Measurements from ENCODE around the gene GRIA4. TPM values are rescaled to one million over a fixed set of nuclear protein-coding genes. Genes with fewer than 3 reads are reported as not detected.

GRIA4 gene
- total RNA-seq, 4 donors from 2014 or later, result not detected

- no peak for TF ChIP-seq CTCF (IDR thresholded peaks at IDR 0.05)
- DNase-seq (ENCODE audit: low spot score), result no peak
- no peak for ATAC-seq (ENCODE audit: low FRiP score)
Measured at GRCh38 chr11:105881027-105881426, 271.2 kb downstream of the GRIA4 start.

GRCh38 chr11:105884436-105884835, 274.6 kb downstream of the GRIA4 start:
- ATAC-seq (ENCODE audit: low FRiP score), result no peak
- no peak for TF ChIP-seq CTCF (IDR thresholded peaks at IDR 0.05)
- DNase-seq (ENCODE audit: low spot score), result no peak

DNA sequence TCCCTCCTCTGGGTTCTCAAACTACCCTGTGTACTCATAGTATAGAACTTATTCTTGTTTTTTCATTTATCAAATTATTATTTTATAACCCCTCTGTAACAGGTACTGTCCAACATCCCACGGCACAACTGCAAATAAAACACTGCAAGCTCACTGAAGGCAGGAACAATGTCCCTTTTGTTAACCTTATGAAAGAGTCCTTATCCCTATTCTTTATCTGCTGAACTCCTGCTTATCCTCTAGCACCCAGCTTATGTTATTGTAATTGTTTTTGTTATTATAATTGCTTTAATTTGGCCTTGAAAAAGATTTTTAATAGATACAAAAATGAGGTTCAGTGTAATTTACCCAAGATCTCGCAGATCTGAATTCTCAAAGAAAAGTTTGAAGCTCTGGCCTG, 281.8 kb downstream of the GRIA4 start:
- TF ChIP-seq CTCF (IDR thresholded peaks at IDR 0.05), result no peak
- DNase-seq (ENCODE audit: low spot score), result no peak
- ATAC-seq (ENCODE audit: low FRiP score), result no peak

- no peak for TF ChIP-seq CTCF (IDR thresholded peaks at IDR 0.05)
- DNase-seq (ENCODE audit: low spot score), result no peak
- ATAC-seq (ENCODE audit: low FRiP score), result no peak
Measured at GRCh38 chr11:105897161-105897560, 287.3 kb downstream of the GRIA4 start.

- no peak for DNase-seq (ENCODE audit: low spot score)
- ATAC-seq (ENCODE audit: low FRiP score), result no peak
- TF ChIP-seq CTCF (IDR thresholded peaks at IDR 0.05), result no peak
Measured at GRCh38 chr11:105899772-105900171, 289.9 kb downstream of the GRIA4 start.

- DNase-seq (ENCODE audit: low spot score) (no peak), ATAC-seq (ENCODE audit: low FRiP score) (no peak)
- TF ChIP-seq CTCF (IDR thresholded peaks at IDR 0.05), result no peak
Measured at GRCh38 chr11:105900515-105901035, 290.7 kb downstream of the GRIA4 start.

DNA sequence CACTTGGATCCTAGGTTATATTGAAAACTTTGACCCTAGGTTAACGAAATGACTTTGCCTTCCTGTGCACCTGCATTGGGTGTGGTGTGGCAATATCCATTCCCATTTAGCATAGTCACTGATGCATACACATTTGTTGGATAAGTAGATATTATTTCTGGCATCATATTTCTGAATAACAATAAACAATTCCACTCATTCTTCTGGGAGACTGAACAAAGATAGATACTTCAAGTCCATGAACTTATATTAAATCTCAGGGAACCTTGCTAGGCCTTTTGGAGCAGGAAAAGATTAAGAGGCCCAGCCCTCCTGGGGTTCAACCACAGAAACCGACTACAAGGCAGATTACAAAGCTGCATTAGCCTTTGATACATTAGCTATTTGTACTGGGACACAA, 293.2 kb downstream of the GRIA4 start:
- TF ChIP-seq CTCF (IDR thresholded peaks at IDR 0.05), result no peak
- ATAC-seq (ENCODE audit: low FRiP score) (no peak), DNase-seq (ENCODE audit: low spot score) (no peak)
